HUES64 (cell line): ENCODE results near the gene CCR5AS.
"Not testable (repeated sequence)": the region's sequence is repeated elsewhere in the genome, so short reads cannot be mapped to it uniquely, and the experiment has no call there.

ENCODE experiments used
- H3K27ac ChIP-seq: 2 replicates; pipeline ENCODE4 v1.7.0; 2013; ENCODE audit warnings: low read depth, low read length, inconsistent platforms
- H3K27me3 ChIP-seq: 2 replicates; pipeline ENCODE4 v1.6.1; 2013; ENCODE audit warnings: mild to moderate bottlenecking, low read length; ENCODE audit not compliant: insufficient read depth
- H3K36me3 ChIP-seq: 2 replicates; pipeline ENCODE4 v1.6.1; 2013; ENCODE audit warnings: mild to moderate bottlenecking, low read length; ENCODE audit not compliant: insufficient read depth
- H3K4me1 ChIP-seq: 2 replicates; pipeline ENCODE4 v1.6.1; 2013; ENCODE audit warnings: mild to moderate bottlenecking, low read length, moderate library complexity; ENCODE audit not compliant: insufficient read depth
- H3K4me3 ChIP-seq: 2 replicates; pipeline ENCODE4 v1.5.1; 2013; ENCODE audit warnings: mild to moderate bottlenecking, low read length, moderate library complexity
- H3K9ac ChIP-seq: 2 replicates; pipeline ENCODE4 v1.6.1; 2013; ENCODE audit warnings: mild to moderate bottlenecking, low read depth, low read length
- H3K9me3 ChIP-seq: 2 replicates; pipeline ENCODE4 v1.6.1; 2013; ENCODE audit warnings: low read depth, low read length; ENCODE audit not compliant: insufficient read depth
- WGBS: fragments of 150-250, 120-280 bp; methylation state at CpG from one replicate; pipeline ENCODE4 v1.1.7; 2013; ENCODE audit warnings: missing lambda C conversion rate; 5-methylcytosine and 5-hydroxymethylcytosine counted together

Gene CCR5AS

GRCh38 chr3:46427916-46428833 lies 21.3 kb upstream of the CCR5AS start:
- H3K27me3 ChIP-seq = no peaks in the 10 kb centered on the region
- no peak overlapping the region for H3K4me3 ChIP-seq
- H3K9ac ChIP-seq = no peak overlapping the region
- H3K27ac ChIP-seq = no peak overlapping the region
- 91% methylated on average over 10 of the region's 10 CpGs for WGBS
- H3K4me1 ChIP-seq = no peaks in the 10 kb centered on the region
- H3K9me3 ChIP-seq = peaks cover 12% of the 10 kb centered on the region; the same call in 1 of the 2 replicates
- no peaks in the 10 kb centered on the region for H3K36me3 ChIP-seq

- not testable (repeated sequence) for H3K9me3 ChIP-seq, H3K4me3 ChIP-seq, H3K36me3 ChIP-seq, H3K27me3 ChIP-seq, H3K27ac ChIP-seq, H3K9ac ChIP-seq, H3K4me1 ChIP-seq
- WGBS = 60% methylated on average over 8 of the region's 8 CpGs
Observed at GRCh38 chr3:46427404-46427803, 20.5 kb upstream of the CCR5AS start.

GRCh38 chr3:46426476-46426875 lies 19.6 kb upstream of the CCR5AS start:
- H3K9ac ChIP-seq, H3K36me3 ChIP-seq, H3K9me3 ChIP-seq, H3K27me3 ChIP-seq, H3K4me1 ChIP-seq, H3K27ac ChIP-seq, H3K4me3 ChIP-seq: not testable (repeated sequence)
- 86% methylated on average over 4 of the region's 4 CpGs for WGBS

GRCh38 chr3:46423588-46423987 lies 16.7 kb upstream of the CCR5AS start:
- H3K4me3 ChIP-seq = no peak overlapping the region
- H3K9me3 ChIP-seq = no peaks in the 10 kb centered on the region
- H3K36me3 ChIP-seq = no peaks in the 10 kb centered on the region
- H3K4me1 ChIP-seq = no peaks in the 10 kb centered on the region
- no peak overlapping the region for H3K27ac ChIP-seq
- H3K27me3 ChIP-seq = no peaks in the 10 kb centered on the region
- WGBS = 94% methylated on average over 4 of the region's 5 CpGs
- no peak overlapping the region for H3K9ac ChIP-seq

- Histone ChIP-seq H3K27me3 (no peaks in the 10 kb centered on the region), H3K9ac (no peak overlapping the region), H3K27ac (no peak overlapping the region), H3K4me1 (no peaks in the 10 kb centered on the region), H3K4me3 (no peak overlapping the region), H3K36me3 (no peaks in the 10 kb centered on the region), H3K9me3 (no peaks in the 10 kb centered on the region)
- 91% methylated on average over 6 of the region's 6 CpGs for WGBS
Observed at GRCh38 chr3:46422617-46423016, 15.8 kb upstream of the CCR5AS start.

- Histone ChIP-seq H3K4me1 (no peaks in the 10 kb centered on the region), H3K4me3 (no peak overlapping the region), H3K36me3 (no peaks in the 10 kb centered on the region), H3K9me3 (no peaks in the 10 kb centered on the region), H3K27me3 (no peaks in the 10 kb centered on the region), H3K9ac (no peak overlapping the region), H3K27ac (no peak overlapping the region)
- WGBS = 93% methylated on average over 2 of the region's 2 CpGs
Observed at GRCh38 chr3:46420931-46421330, 14.1 kb upstream of the CCR5AS start.

GRCh38 chr3:46419816-46420215 lies 12.9 kb upstream of the CCR5AS start:
- no peaks in the 10 kb centered on the region for H3K9me3 ChIP-seq
- H3K27ac ChIP-seq = no peak overlapping the region
- H3K4me1 ChIP-seq = no peaks in the 10 kb centered on the region
- H3K27me3 ChIP-seq = no peaks in the 10 kb centered on the region
- H3K36me3 ChIP-seq = no peaks in the 10 kb centered on the region
- no peak overlapping the region for H3K9ac ChIP-seq
- 96% methylated on average over 4 of the region's 4 CpGs for WGBS
- no peak overlapping the region for H3K4me3 ChIP-seq

- Histone ChIP-seq H3K27me3 (no peaks in the 10 kb centered on the region), H3K4me3 (no peak overlapping the region), H3K27ac (no peak overlapping the region), H3K36me3 (no peaks in the 10 kb centered on the region), H3K9me3 (no peaks in the 10 kb centered on the region), H3K9ac (no peak overlapping the region), H3K4me1 (no peaks in the 10 kb centered on the region)
- WGBS = 80% methylated on average over 9 of the region's 9 CpGs
Observed at GRCh38 chr3:46417841-46418611, 11.2 kb upstream of the CCR5AS start.

- Histone ChIP-seq H3K4me1 (no peaks in the 10 kb centered on the region), H3K4me3 (no peak overlapping the region), H3K27me3 (no peaks in the 10 kb centered on the region), H3K36me3 (no peaks in the 10 kb centered on the region), H3K9ac (no peak overlapping the region), H3K27ac (no peak overlapping the region), H3K9me3 (no peaks in the 10 kb centered on the region)
- 94% methylated on average over 6 of the region's 7 CpGs for WGBS
Observed at GRCh38 chr3:46416811-46417510, 10.1 kb upstream of the CCR5AS start.

GRCh38 chr3:46416125-46416810 lies 9.4 kb upstream of the CCR5AS start:
- Histone ChIP-seq H3K27me3 (no peaks in the 10 kb centered on the region), H3K27ac (no peak overlapping the region), H3K4me3 (no peak overlapping the region), H3K9ac (no peak overlapping the region), H3K4me1 (no peaks in the 10 kb centered on the region), H3K9me3 (no peaks in the 10 kb centered on the region), H3K36me3 (no peaks in the 10 kb centered on the region)
- WGBS = 89% methylated on average over 10 of the region's 10 CpGs
